ENCODE results near the gene ITPR1. TPM values are rescaled to one million over a fixed set of nuclear protein-coding genes. Genes with fewer than 3 reads are reported as not detected.
A peak's percentile ranks its signal among the peaks of the same experiment; 100 is the strongest.

Gene ITPR1
- total RNA-seq, 1 experiment from 2014 or later = 3.6 TPM

DNA sequence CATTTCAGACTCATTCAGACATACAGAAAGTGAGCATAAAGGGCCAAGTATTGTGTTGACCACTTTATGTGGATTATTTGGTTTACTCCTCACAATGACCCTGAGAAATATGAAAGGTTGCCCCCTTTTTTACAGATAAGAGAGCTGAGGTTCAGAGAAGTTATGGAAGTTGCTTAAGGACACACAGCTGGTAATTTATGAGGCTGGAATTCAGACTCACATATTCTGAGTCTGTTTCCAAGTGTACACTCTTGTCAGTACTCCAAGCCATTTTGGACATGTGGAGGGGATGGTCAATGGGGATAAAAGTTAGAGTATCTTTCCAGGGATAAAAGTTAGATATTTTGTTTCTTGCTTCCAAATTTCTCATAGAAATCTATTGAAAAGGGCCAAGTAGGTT lies 15.9 kb downstream of the ITPR1 start:
- no peak for DNase-seq (ENCODE audit: low spot score)

DNA sequence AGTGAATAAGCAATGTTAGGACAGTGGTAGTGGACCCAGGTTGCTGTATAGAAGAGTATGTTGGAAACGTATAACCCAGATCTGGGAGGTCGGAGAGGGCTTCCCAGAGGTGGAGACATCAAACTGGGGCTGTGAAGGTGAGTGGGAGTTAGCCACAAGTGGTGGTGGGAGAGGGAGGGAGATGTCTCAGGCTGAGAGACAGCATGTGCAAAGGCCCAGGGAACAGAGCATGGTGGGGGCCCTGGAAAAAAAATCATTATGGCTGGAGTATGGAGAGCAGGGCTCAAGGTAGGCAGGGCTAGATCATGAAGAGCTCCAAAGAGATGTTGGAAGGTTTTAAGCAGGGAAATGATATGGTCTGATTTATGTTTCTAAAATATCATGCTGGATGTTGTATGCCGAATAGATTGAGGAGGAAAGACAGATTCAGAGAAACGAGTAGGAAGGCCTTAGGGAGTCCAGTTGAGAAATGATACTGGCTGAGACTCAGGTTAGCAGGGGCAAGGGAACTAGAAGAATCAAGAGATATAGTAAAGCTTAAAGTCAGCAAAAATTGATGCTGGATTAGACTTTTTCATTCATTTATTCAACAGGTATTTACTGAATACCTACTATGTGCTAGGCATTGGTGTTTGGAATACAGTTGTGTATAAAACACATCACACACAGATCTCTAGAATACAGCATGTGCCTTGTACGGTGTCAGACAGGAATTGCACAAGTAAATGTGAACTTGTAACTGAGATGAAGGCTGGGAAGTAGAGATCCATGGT lies 17.0 kb downstream of the ITPR1 start:
- no peak for DNase-seq (ENCODE audit: low spot score)

DNA sequence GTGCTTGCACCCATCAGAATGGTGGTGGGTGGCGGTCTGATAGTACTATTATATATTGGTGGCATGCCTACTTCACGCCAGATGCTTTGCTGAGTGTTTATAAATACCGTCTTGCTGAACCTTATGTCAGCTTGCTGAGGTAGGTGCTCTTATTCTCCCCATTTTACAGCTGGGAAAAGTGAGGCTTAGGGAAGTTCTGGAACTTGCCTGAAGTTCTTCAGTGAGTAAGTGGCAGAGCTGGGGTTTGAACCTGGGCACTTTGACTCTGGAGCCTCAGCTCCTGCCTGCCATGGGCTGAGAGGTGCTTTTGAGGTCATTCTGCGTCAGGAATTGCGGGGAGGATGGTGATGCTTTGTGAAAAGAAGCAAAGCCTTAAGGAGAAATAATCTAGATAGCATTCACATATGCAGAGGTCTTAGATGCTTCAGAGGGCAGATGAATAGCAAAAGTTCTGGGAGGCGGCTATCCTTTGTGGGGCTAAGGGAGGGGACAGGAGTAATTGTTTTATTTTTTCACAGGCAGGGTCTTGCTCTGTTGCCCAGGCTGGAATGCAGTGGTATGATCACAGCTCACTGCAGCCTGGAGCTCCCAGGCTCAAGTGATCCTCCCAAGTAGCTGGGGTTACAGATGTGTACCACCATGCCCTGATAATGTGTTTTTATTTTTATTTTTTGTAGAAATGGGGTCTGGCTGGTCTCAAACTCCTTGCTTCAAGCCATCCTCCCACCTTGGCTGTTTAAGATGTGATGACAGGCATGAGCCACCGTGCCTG lies 18.5 kb downstream of the ITPR1 start:
- DNase-seq (ENCODE audit: low spot score) = no peak

DNA sequence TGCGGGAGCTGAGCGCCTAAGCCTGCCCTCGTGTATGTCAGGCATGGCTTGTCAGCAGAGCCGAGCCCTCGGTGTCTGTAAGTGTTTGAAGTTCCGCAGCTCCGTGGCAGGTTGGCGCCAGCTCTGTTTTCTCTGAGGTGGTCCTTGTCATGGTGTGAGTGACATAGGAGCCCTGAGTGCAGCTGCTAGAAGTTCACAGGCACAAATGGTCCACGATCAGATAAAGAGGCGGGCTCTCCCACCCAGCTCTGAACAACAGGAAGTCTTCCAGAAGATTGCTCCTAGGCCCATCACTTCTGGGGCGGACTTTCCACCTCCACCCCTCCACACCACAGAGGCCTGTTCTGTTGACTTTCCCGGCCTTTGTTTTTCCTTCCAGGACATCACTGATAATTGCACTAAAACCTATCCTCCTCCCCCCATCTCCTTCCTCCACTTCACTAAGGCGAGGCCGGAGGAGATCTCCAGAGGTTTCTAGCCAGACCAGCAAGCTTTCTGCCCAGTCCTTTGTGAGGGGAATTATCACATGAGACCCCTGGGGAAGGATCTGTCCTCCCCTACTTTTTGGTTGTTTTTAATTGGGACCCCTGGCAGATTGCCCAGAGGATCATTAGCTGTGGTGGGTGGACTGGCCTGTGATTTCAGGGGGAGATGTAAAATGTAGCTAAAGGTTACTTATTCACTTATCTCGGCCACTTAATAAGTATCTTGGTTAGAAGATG lies 19.9 kb downstream of the ITPR1 start:
- peak; percentile 1 for DNase-seq (ENCODE audit: low spot score)

DNA sequence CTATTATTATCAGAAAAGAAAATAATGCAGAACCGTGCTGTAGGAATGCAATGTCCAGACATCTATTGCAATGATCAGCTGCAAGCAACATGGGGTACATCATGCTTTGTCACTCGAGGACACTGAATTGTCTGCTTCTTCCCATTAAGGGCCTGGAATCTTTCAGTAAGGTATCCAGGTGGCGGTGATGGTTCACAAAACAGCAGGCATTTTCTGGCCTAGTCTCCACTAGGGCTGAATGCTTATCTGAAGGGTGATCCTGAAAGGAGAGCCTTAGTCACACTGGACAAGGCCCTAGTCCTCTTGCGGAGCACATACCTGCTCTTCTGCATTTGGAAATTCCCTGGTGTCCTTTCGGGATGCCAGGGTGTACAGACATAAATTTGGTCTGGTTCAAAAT lies 21.2 kb downstream of the ITPR1 start:
- DNase-seq (ENCODE audit: low spot score) = no peak

DNA sequence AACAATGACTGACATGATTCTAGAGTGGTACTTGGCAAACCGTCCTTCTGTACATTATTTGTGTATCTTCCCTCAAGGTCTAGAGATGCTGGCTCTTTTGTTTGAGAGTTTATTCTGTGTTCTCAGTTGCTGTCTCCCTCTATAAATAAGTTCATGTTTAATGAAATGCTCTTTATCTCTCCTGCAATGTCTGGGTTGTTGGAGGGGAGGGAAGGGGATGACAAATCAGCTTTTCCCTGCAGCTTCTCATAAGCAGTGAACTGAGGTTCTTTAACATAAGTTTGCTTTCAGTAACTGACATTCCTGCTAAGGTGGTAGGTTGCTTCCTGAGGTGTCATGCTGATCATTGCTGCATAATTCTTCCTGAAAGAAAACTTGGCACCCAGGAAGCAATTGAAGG lies 21.8 kb downstream of the ITPR1 start:
- no peak for DNase-seq (ENCODE audit: low spot score)

DNA sequence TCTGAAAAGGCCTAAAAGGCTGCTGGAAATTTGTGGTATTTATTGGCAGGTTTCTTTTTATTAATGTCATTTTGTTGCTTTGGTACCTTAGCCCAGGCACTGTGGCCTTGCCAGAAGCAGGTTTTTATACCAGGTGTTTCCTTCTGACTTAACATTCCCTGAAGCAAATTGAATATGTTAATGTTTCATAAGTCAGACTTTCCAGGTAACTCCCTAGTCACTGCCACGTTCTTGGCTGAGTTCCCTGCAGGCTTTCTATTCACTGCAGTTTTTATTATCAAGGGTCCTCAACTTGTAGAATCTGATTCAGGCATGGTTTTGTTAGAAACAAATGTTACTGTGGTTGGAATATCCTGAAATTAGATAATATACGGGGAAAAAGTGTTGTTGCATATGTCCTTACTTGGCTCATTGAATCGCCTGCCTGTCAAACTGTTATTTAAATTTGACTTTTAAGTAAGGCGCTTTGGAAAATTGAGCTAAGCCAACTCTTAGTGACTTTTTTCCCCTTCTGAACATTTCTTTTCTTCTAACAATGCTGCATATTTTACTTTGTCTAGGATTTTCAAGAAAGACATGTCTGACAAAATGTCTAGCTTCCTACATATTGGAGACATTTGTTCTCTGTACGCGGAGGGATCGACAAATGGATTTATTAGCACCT lies 22.9 kb downstream of the ITPR1 start:
- DNase-seq (ENCODE audit: low spot score) = no peak

DNA sequence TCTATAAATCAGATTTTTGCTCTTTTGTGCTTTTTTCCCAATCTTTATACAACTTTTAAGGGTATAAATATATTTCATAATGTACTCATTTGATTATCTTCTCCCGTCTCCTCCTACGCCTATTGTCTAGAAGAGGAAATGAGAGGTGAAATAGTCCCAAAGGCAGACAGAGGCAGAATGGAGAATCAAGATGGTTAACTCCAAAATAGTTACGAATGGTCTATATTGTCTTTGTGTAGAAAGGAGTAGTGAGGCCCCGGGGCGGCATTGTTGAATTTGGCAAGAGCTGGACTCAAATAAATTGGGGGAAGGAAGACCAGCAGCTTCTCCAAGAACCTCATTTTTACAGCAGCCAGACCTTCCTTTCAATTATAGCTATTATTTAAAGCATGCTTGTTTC lies 23.9 kb downstream of the ITPR1 start:
- no peak for DNase-seq (ENCODE audit: low spot score)

DNA sequence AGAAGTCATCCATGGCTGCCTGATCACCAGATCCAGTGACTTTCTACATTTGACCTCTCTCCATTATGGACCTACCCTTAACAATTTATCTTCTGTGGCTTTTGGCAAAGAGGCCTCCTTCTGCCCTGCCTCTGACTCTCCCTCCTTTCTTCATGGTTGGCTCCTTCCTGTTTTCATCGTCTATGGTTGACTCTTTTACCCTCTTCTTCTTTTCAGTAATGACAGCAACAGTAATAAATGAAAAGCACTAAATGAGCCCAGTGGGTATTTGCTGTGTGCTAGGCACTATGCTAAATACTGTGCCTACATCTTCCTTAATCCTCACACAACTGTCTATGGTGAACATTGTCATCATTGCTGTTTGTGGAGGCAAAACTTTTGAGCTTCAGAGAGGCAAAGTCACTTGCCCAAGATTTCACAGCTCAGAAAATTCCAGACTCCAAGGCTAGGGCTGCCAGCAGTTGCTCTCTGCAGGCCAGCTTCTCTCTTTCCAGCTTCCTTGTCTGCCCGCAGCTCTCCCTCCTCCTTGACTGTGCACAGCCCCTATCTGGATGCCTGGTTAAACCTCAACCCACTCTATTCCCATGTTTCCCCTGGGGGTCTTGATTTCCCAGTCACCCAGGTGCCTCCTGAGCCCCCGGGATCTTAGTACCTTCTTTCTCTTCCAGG lies 24.6 kb downstream of the ITPR1 start:
- no peak for DNase-seq (ENCODE audit: low spot score)

DNA sequence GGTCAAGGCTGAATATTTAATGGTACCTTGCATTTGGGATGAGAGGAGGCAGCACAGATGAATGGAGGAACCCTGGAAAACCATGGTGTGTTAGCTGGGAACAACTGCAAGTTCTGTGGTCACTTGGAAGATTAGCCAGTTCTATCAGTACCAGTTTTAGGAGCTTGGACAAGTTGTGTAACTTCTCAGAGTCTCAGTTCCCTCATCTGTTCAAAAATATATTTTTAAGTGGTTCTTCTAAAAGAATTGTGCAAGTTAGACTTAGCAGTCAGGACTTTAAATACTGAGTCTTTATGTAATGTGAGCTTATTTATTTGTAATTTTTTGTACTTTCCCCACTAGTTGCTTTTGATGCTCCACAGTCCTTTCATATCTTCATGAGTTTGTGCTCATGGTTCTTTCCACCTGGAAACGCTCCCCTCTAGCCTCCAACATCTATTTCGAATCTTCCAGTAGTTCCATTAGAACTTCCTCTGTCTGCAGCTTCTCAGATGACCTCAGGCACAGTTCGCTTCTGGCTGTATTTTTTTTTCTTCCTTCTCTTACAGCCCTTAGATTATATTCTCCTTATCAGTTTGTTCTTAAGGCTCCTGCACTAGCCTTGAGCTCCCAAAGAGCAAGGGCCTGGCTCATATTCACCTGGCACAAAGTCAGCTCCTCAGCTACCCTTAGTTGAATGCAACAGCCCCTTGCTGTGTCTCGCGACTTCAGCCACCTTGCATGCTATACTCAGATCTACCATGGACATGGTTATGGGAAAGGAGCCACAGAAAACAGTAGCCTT lies 27.1 kb downstream of the ITPR1 start:
- DNase-seq (ENCODE audit: low spot score) = no peak

DNA sequence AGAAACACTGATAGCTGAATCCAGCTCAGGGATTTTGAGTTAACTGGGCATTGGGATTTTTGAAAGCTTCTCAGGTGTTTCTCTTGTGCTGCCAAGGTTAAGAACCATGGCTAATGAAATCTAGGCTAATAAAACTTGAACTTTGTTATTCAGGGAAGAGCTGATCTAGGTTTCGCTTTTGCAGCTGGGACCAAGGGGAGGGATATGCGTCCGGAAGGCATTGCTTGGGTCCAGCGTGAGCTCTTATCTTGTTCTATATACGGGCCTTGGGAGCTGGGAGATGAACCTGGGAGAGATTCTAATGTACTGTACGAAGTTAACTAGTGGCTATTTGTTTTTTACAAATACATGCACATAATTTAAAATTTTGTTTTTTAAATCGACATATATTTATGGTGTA lies 29.8 kb downstream of the ITPR1 start:
- no peak for DNase-seq (ENCODE audit: low spot score)

DNA sequence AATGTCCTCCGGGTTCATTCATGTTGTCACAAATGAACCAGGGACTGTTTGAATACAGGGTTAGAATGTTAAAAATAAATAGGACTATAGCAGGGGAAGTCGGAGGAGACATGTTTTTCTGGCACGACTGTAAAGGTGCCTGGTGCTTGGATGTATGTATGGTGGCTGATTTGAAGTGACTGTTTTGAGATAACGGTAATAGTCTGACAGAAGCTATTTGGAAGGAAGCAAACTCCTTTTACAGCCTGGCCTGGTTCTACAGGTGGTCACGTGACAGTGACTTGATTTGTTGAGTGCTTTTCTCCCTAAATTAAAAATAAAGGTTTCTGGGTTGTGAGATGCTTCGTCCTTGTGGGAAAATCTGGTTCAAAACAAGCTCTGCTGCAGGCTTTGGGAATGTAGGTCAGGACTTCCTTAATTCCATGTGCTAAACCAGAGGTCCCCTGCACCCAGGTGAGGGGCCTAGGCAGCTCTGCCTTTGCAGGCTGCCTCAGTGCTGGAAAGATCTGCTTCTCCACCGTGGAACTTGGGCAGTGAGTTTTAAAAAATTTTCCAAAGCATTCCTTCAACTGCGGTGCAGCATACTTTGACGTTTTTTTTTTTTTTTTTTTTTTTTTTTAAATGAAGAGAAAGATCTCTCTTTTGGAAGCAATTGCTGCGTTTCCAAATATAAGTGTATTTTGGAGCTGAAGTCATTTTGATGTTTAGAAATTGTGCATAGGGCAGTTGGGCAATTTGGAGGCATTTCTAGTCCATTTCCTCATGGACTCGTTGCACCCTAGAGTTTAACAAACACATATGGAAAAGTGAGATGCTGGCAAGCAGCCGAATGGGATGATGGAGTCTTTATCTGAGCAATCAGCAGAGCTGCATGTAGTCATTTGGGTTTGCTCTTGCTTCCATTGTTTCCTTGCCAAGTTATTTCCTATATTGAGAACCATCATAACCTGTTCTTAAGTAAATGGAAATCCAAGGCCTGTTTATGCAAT lies 30.9 kb downstream of the ITPR1 start:
- DNase-seq (ENCODE audit: low spot score) = no peak

DNA sequence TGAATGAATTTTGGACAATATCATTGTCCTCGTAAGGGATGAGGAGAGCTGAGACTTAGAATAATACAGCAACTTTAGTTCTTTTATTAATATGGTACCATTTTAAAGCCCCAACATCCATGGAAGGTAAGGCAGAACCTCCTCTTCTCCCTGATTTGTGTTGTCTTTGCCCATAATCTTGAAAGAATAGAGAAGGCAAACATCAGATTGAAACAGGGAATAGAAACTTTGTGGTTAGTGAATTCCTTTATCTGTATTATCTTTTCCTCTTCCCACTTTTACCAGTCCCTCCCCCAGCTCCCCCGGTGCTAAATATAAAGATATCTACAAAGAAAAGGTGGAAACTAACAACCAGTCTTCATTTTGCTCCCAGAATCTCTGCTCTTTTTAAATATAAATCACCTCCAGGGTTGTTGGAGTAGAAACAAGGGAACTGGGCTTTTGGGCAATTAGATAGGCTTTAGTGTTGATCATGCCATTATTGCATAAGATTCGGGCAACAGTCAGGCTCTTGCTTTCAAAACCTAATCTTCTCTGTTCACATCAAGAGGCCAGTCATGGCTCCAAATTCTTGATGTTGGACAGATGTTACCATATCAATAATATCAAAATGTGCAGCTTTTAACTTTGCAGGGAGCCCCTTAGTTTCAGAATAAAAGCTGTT lies 32.5 kb downstream of the ITPR1 start:
- no peak for DNase-seq (ENCODE audit: low spot score)

DNA sequence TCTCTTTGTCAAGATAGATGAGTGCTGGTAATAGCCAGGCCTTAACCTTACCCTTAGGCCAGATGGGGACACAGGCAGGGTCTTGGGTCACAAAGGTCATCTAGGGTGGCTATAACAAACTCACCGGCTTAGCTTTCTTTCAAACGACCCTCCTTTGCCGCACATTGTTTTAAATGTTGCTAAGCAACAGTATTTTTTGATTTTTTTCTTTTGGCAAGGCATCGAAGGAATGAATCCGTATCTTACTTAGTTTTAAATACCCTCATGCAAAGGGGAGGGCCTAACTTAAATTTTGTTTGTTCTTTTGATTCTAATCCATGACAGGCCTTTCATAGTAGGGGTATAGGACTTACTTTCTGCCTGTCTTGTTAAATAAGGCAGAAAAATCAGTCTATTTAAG lies 35.2 kb downstream of the ITPR1 start:
- no peak for DNase-seq (ENCODE audit: low spot score)

DNA sequence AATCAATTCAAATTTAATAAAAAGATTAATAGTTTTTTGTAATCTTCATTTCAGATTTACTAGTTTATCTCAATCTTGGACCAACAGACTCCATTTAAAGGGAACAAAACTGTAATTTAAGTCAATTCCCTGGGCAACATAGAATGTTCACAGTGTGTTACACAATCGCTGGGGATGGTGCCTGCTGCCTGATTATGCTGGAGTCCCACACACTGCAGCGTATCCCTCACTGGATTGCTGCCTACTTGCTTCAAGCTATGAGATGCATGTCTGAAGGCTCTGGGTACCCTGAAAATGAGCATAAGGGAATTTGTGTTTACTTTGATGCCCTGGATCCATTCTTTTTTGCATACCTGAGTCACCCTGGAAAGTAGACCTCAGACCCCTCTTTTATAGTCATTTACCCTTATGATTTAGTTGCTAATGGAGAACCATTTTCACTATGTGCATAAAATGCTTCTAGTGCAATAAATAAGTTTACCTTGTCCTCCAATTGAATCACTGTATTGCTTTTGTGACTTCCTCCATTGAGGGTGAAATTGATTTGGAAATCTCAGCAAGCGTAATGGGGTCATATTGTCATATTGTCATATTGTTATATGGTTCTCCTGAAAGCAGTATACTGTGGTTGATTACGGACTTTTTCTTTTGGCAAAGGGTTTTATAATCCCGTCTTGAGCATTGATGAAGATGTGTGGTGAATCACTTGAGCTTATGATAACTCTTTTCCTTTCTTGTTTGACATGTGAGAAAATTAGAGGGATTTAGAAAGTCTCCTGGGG lies 35.9 kb downstream of the ITPR1 start:
- DNase-seq (ENCODE audit: low spot score) = no peak

DNA sequence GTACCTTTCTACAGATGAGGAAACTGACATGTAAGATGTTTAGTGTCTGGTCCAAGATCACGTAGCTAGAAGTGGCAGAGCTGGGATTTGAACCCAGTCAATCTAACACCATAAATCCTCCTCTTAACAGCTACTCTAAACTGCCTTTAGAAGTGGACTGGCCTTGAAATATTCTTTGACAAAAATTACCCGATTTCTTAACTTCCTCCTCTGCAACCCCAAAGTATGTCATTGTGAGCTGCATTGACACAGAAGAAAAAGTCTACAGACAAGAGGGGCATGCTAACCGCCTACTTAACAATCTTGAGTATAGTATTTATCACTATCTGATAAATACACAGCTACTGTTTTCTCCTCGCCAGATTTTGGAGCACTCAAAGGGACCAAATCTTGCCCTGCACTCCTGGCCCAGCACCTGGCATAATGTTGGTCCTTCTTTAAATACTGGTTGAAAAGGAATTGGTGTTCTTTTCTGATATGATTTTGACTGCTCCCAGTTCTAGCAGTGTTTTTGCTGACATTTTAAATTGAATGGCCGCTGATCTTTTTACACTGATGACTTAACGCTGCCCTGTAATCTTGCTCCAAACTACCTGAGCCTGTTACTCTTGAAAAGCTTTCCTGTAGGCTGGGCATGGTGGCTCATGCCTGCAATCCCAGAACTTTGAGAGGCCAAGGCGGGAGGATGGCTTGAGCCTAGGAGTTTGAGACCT lies 36.9 kb downstream of the ITPR1 start:
- DNase-seq (ENCODE audit: low spot score) = no peak

DNA sequence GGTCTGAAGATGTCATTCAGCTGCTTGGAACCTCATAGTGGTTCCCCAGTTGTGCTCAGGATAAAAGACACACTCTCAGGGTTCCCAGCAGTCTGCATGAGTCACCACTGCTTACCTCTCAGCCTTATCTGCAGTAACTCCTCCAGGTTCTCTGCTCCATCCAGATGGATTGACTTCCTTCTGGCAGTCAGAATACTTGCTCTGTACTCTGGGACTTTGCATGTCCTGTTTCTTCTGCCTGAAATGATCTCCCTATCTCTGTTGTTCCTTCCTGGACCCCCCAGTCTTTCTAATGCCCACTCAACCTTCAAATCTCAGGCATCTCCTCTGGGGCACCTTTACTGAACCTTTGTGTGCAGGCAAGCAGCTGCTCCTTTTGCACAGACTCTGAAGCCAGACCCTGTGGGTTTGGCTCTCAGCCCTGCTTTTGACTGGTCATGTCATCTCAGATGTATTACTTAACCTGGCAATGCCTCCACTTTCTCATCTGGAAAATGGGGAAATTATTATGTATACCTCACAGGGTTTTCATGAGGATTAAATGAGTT lies 38.4 kb downstream of the ITPR1 start:
- no peak for DNase-seq (ENCODE audit: low spot score)

Measured in HT-29 (cell line).